Activated CD4-positive, alpha-beta T cell treated with anti-CD3 and anti-CD28 coated beads, Interleukin-2, amount 10 ng/mL, durations not matched to agents 7 days and 5 days (primary cell): Measurements from ENCODE around the gene KRTAP13-4. TPM values are rescaled to one million over a fixed set of nuclear protein-coding genes. Genes with fewer than 3 reads are reported as not detected.

Source experiments
- CTCF ChIA-PET: fragments of 350-600 bp; sonication (Branson Sonifier 250); formaldehyde crosslinking; loops from one replicate; lab custom pipeline; 2021; ENCODE audit warnings: antibody characterized with exemption; lab: Charles Lee
- POLR2A ChIA-PET: fragments of 350-600 bp; sonication (Branson Sonifier 250); formaldehyde crosslinking; loops from one replicate; lab custom pipeline; 2021; ENCODE audit warnings: antibody characterized with exemption; lab: Charles Lee
- DNase-seq: peaks from one replicate; pipeline ENCODE4 v3.0.0-alpha.2; 2020
- H3K27ac Mint-ChIP-seq: one replicate; pipeline ENCODE4 v1.8.0; 2021; ENCODE audit warnings: mild to moderate bottlenecking, moderate library complexity, mixed read lengths
- H3K27me3 Mint-ChIP-seq: one replicate; pipeline ENCODE4 v1.8.0; 2021; ENCODE audit warnings: mixed read lengths
- H3K36me3 Mint-ChIP-seq: one replicate; pipeline ENCODE4 v1.8.0; 2021; ENCODE audit warnings: low read depth, mixed read lengths
- H3K4me1 Mint-ChIP-seq: one replicate; pipeline ENCODE4 v1.8.0; 2021; ENCODE audit warnings: mixed read lengths
- H3K4me3 Mint-ChIP-seq: one replicate; pipeline ENCODE4 v1.8.0; 2021; ENCODE audit warnings: mild to moderate bottlenecking, moderate library complexity, mixed read lengths
- H3K9me3 Mint-ChIP-seq: one replicate; pipeline ENCODE4 v1.8.0; 2021; ENCODE audit warnings: mixed read lengths
- total RNA-seq, 2 experiments: library from RNA; stranded (reverse); gene quantifications; one replicate each; pipeline ENCODE4 v1.2.3, GENCODE V29; 2021

The KRTAP13-4 gene
- total RNA-seq, 2 experiments from 2014 or later: not detected

DNA sequence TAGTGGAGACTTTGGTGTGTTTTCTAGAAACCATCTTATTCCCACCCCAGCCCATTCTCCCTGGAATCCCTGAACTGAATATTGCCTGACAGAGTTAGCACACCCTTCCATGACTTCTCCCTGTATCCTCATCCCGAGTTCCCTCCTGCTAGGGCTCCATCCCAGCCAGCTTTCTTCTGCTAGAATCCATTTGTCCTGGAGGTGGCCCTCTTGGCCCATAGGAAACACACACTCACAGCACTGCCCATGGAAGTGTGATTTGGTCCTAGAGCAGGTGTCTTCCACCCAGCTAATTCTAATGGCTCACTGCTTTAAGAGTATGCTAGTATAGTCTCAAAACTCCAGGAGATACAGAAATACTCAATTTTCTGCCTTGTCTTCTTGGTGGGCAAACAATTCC lies 14.2 kb downstream of the KRTAP13-4 start:
- Mint-ChIP-seq H3K4me1 (peaks cover 2% of the 10 kb centered on the region), H3K27ac (no peak overlapping the region), H3K27me3 (no peaks in the 10 kb centered on the region), H3K9me3 (no peaks in the 10 kb centered on the region), H3K36me3 (no peaks in the 10 kb centered on the region), H3K4me3 (no peak overlapping the region)
- CTCF ChIA-PET: no interaction called here
- no peak for DNase-seq
- POLR2A ChIA-PET: no interaction called here

DNA sequence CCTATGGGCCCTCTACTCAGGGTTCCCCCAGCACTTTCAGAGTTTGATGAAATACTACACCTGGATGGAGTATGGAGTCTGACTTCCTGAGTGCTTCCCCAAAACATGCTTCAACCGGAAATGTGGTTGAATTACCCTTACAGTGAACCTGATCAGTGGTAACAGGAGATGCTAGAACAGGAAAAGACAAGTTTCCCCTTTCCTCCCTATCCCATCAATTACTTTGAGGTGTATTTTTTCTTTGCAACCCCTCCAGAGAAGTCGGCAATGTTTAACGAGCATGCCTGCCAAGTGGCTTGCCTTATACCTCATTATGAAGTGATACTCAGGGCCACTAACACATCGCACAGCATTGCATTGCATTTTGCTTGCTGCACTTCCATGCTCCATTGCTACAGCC lies 17.0 kb downstream of the KRTAP13-4 start:
- POLR2A ChIA-PET: no interaction called here
- H3K9me3 Mint-ChIP-seq: no peaks in the 10 kb centered on the region
- no peaks in the 10 kb centered on the region for H3K36me3 Mint-ChIP-seq
- H3K4me1 Mint-ChIP-seq: peaks cover 2% of the 10 kb centered on the region
- no peak overlapping the region for H3K4me3 Mint-ChIP-seq
- CTCF ChIA-PET: no interaction called here
- H3K27me3 Mint-ChIP-seq: no peaks in the 10 kb centered on the region
- no peak for DNase-seq
- H3K27ac Mint-ChIP-seq: no peak overlapping the region

DNA sequence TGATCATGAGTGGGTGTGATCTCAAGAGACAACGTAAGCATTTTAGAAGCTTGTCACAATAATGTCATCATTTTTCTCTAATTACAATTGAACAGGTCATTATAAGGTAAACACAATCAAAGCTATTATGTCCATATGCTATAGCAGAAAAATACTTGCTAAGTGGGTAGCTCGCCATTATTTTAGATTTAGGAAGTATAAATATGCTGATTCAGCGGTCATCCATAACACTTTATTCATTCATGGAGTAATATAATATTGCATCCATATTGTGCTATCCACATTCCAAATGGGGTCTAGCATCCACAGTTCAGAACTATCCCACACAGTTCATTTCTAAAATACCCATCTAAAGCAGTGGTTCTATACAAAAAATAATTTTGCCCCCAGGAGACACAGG lies 18.5 kb downstream of the KRTAP13-4 start:
- CTCF ChIA-PET: no interaction called here
- POLR2A ChIA-PET: no interaction called here

DNA sequence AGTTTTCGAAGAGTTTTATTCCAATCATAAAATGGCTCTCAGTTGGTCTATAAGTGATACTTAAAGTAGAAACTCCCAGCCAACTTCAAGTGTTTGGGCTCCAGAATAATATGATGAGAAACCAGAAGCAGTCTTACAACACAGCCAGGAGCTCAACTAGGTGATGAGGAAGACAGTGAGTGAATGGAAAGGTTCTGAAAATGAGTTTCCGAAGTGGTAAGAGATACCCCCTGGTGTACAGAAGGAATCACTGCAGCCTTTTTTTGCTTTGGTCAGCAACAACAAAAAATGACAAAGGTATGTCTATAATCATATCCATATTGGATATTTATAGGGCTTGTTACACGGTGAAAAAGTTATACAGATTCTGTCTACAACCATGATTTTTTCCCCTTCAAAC lies 33.7 kb downstream of the KRTAP13-4 start:
- Mint-ChIP-seq H3K27me3 (no peaks in the 10 kb centered on the region), H3K4me1 (no peaks in the 10 kb centered on the region), H3K36me3 (no peaks in the 10 kb centered on the region), H3K4me3 (no peak overlapping the region), H3K9me3 (no peaks in the 10 kb centered on the region), H3K27ac (no peak overlapping the region)
- POLR2A ChIA-PET: no interaction called here
- CTCF ChIA-PET: no interaction called here
- DNase-seq: no peak

More for the DNA sequence above, 18.5 kb downstream of the KRTAP13-4 start:
- Mint-ChIP-seq H3K27ac (no peak overlapping the region), H3K27me3 (no peaks in the 10 kb centered on the region), H3K9me3 (no peaks in the 10 kb centered on the region), H3K4me3 (no peak overlapping the region), H3K4me1 (peaks cover 2% of the 10 kb centered on the region), H3K36me3 (no peaks in the 10 kb centered on the region)
- DNase-seq: no peak

DNA sequence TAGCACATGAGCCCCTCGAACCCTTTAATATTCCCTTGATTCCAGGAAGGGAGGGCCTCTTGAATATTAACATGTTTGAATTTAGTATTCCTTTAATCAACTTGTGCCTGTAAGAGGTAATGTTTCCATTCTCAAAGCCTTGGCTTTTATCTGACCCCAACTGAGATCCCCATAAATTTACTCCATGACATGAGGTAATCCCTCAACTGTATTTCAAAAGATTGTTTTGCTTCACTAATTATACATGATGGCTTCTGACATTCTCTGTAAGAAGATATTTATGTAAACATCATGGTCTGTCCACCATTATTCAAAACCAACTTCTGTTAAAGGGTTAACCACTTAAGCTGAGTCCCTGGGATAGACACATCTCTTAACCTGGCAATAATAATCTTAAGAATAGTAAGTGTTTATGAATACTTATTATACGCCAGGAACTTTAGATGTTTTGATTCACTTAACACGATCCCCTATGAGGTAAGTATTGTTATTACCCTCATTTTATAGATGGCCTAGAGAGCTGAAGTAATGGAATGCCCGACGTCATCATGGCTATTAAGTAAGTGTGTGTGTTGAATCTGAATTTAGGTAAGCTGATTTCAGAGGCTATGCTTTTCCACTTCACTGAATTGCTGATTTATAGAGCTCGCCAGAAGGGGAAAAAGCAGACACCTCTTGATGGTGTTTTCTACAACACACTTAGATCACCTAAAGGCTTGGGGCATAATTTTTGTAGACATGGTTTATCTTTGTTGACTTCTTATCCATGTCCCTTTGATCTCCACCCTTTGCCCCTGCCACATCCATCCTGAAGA lies 39.1 kb downstream of the KRTAP13-4 start:
- CTCF ChIA-PET: no interaction called here
- H3K27me3 Mint-ChIP-seq: no peaks in the 10 kb centered on the region
- H3K27ac Mint-ChIP-seq: no peak overlapping the region
- H3K4me1 Mint-ChIP-seq: no peaks in the 10 kb centered on the region
- no peaks in the 10 kb centered on the region for H3K36me3 Mint-ChIP-seq
- H3K9me3 Mint-ChIP-seq: no peaks in the 10 kb centered on the region
- POLR2A ChIA-PET: no interaction called here
- DNase-seq: no peak
- H3K4me3 Mint-ChIP-seq: no peak overlapping the region

DNA sequence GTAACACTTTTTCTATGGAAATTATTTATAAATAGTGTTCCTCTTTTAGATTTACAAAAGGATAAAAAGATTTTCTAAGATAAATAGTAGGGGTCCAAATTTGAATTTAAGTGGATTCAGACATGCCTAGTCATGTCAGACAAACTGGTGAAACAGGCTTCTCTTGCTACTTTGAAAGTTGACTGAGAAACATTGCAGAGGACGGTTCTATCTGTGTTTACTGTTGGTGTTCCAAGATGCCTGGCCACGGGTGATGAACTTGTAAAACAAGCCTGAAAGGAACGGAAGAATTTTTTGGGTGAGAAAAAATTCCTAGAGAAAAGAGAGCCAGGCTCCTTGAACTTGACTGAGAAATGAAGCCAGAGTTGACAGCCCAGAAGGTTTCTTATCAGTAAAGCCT lies 48.0 kb downstream of the KRTAP13-4 start:
- no peak for DNase-seq
- CTCF ChIA-PET: no interaction called here
- POLR2A ChIA-PET: no interaction called here
- Mint-ChIP-seq H3K4me3 (no peak overlapping the region), H3K27ac (no peak overlapping the region), H3K9me3 (no peaks in the 10 kb centered on the region), H3K27me3 (peaks cover 2% of the 10 kb centered on the region), H3K36me3 (no peaks in the 10 kb centered on the region), H3K4me1 (no peaks in the 10 kb centered on the region)

DNA sequence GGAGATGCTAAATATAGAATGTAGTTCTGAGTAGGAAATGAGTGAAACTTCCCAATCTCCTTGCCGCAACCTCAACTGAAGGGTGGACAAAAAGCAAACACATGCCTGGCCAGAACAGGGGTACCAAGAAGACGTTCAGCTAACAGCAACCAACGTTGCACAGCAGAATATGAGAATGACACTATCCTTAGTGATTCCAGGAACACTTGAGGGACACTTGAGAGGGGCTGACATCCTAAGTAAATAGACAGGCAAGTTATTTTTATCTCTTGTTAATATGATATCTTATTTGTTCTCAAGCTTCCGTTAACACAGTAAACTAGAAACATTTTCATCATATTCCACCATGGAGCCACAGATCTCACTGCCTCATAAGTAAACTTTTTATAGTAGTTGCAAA lies 49.2 kb downstream of the KRTAP13-4 start:
- POLR2A ChIA-PET: no interaction called here
- H3K4me1 Mint-ChIP-seq: no peaks in the 10 kb centered on the region
- CTCF ChIA-PET: no interaction called here
- no peak overlapping the region for H3K27ac Mint-ChIP-seq
- H3K27me3 Mint-ChIP-seq: peaks cover 2% of the 10 kb centered on the region
- no peak overlapping the region for H3K4me3 Mint-ChIP-seq
- no peaks in the 10 kb centered on the region for H3K36me3 Mint-ChIP-seq
- DNase-seq: no peak
- no peaks in the 10 kb centered on the region for H3K9me3 Mint-ChIP-seq

DNA sequence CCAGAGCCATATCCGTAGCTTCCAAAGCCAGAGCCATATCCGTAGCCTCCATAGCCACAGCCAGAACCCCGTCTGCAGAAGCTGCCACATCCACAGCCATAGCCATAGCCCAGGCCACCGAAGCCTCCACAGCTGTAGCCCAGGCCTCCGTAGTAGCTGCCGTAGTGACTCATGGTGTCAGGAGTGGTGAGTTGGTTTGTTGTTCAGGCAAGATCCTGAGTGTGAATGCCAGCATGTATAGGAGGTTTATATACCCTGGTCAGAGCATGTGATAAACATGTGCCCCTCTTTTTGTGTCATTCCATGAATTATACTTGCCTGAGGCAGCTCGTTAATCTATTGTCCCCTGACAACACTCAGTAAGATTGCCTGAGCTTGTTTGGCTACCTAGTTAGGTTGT lies 50.1 kb downstream of the KRTAP13-4 start, which contains the start of gene KRTAP19-1:
Gene KRTAP19-1 (minus strand): TSS at position 223 of the 400 bp plus-strand sequence. CDS start 50 bp downstream, at position 173.
- Mint-ChIP-seq H3K9me3 (peaks cover 3% of the 10 kb centered on the region), H3K4me3 (no peak within 1 kb of the TSS), H3K4me1 (no peaks in the 10 kb centered on the region), H3K27ac (no peak within 1 kb of the TSS), H3K27me3 (peaks cover 2% of the 10 kb centered on the region), H3K36me3 (no peaks in the 10 kb centered on the region)
- ChIA-PET POLR2A (no interaction called here), CTCF (no interaction called here)
- DNase-seq: no peak

Other genes starting within 250 kb of the KRTAP13-4 start
- gene CLDN8, start 214.1 kb upstream of the KRTAP13-4 start, total RNA-seq: not detected
- gene KRTAP24-1, start 147.3 kb upstream of the KRTAP13-4 start, total RNA-seq: not detected
- gene KRTAP25-1, start 140.7 kb upstream of the KRTAP13-4 start, total RNA-seq: not detected
- not detected for gene KRTAP26-1, start 109.9 kb upstream of the KRTAP13-4 start, total RNA-seq
- not detected for gene KRTAP27-1, start 92.5 kb upstream of the KRTAP13-4 start, total RNA-seq
- not detected for gene KRTAP23-1, start 81.6 kb upstream of the KRTAP13-4 start, total RNA-seq
- gene KRTAP13-2, start 57.9 kb upstream of the KRTAP13-4 start, total RNA-seq: not detected
- not detected for gene KRTAP13-1, start 34.2 kb upstream of the KRTAP13-4 start, total RNA-seq
- gene KRTAP13-3, start 4.3 kb upstream of the KRTAP13-4 start, total RNA-seq: not detected
- gene KRTAP15-1, start 10.1 kb downstream of the KRTAP13-4 start, total RNA-seq: not detected
- gene KRTAP19-1, start 50.1 kb downstream of the KRTAP13-4 start, total RNA-seq: not detected
- not detected for gene KRTAP19-2, start 57.2 kb downstream of the KRTAP13-4 start, total RNA-seq
- not detected for gene KRTAP19-3, start 61.8 kb downstream of the KRTAP13-4 start, total RNA-seq
- not detected for gene KRTAP19-4, start 66.9 kb downstream of the KRTAP13-4 start, total RNA-seq
- not detected for gene KRTAP19-5, start 71.9 kb downstream of the KRTAP13-4 start, total RNA-seq
- not detected for gene KRTAP19-6, start 111.6 kb downstream of the KRTAP13-4 start, total RNA-seq
- gene KRTAP19-7, start 131.1 kb downstream of the KRTAP13-4 start, total RNA-seq: not detected
- not detected for gene KRTAP22-2, start 160.2 kb downstream of the KRTAP13-4 start, total RNA-seq
- not detected for gene KRTAP6-3, start 162.2 kb downstream of the KRTAP13-4 start, total RNA-seq
- not detected for gene KRTAP6-2, start 168.7 kb downstream of the KRTAP13-4 start, total RNA-seq
- gene KRTAP22-1, start 170.9 kb downstream of the KRTAP13-4 start, total RNA-seq: not detected
- not detected for gene KRTAP6-1, start 183.7 kb downstream of the KRTAP13-4 start, total RNA-seq
- gene KRTAP20-1, start 186.2 kb downstream of the KRTAP13-4 start, total RNA-seq: not detected
- not detected for gene KRTAP20-4, start 190.4 kb downstream of the KRTAP13-4 start, total RNA-seq
- not detected for gene KRTAP20-2, start 205.0 kb downstream of the KRTAP13-4 start, total RNA-seq
- gene KRTAP20-3, start 212.6 kb downstream of the KRTAP13-4 start, total RNA-seq: not detected